ENCODE results near the gene KANTR.

KANTR gene, protein sequence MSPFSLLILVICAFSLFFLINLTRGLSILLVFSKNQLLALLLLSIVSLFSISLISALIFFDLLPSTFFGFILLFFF

GRCh38 chrX:53093748-53094581 lies at the start of gene KANTR:
Gene KANTR, plus strand, starts transcription at chrX:53094142. Its CDS starts 30,131 bp downstream, at chrX:53124273.
- DNase-seq (ENCODE audit: low spot score) = peak; percentile 94

GRCh38 chrX:53044995-53045394 lies 48.9 kb upstream of the KANTR start:
- DNase-seq (ENCODE audit: low spot score) = no peak

DNA sequence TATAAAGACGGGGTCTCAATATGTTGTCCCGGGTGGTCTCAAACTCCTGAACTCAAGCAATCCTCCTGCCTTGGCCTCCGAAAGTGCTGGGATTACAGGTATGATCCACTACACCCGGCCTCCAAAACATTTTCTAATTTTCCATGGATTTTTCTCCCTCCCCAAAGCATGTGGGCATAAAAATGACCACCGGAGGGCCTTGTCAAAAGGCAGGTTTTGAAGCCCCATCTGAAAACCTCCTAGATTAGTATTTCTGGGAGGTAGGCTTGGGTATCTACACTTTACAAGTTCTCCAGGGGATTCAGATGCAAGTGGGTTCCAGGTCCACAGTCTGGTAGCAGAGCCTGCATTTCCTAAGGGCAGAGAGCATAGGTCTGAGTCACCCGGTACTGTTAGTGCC lies 46.7 kb upstream of the KANTR start:
- peak; percentile 24 for DNase-seq (ENCODE audit: low spot score)

GRCh38 chrX:53048169-53049126 lies 45.5 kb upstream of the KANTR start, which contains the start of gene GPR173:
Gene GPR173, plus strand, starts transcription at chrX:53048789. Its CDS starts 27,833 bp downstream, at chrX:53076622.
- peak; percentile 67 for DNase-seq (ENCODE audit: low spot score)

DNA sequence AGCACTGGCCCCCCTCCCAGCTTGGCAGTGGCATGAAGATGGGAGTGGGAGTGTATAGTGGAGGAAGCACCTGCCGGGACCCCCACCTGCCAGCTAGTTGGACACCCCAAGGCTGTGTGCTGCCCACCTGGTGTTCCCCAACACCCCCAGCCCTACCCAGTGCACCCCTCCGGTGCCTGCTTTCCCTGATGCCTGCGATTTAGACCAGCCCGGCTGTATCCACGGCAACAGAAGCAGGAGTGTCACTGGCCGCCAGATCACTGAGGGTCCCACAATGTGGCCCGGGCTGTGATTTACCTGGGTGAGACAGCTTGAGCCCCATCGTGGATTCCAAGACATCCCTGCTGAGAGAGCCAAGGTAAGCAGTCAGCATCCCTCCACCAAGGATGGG lies 44.8 kb upstream of the KANTR start:
- no peak for DNase-seq (ENCODE audit: low spot score)

- DNase-seq (ENCODE audit: low spot score) = no peak
Measured at GRCh38 chrX:53050841-53051240, 43.1 kb upstream of the KANTR start.

GRCh38 chrX:53055244-53055849 lies 38.6 kb upstream of the KANTR start:
- no peak for DNase-seq (ENCODE audit: low spot score)

DNA sequence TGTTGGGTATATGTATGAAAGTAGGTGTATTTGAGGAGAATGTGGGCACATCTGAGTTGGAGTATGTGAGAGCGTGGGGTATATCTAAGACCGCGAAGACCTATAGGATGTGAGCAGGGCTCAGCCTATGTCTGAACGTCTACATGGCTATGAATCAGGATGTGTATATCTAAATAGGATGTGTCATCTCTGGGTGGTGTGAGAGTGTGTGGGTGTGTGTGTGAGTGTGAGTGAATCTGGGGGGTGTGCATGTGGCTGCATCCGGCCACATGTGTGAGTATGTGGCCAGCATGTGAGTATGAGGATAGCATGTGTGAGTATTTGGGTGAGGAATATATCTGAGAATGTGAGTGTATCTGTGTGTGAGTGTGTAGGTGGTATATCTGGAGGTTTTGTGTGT lies 37.6 kb upstream of the KANTR start:
- DNase-seq (ENCODE audit: low spot score) = no peak

DNA sequence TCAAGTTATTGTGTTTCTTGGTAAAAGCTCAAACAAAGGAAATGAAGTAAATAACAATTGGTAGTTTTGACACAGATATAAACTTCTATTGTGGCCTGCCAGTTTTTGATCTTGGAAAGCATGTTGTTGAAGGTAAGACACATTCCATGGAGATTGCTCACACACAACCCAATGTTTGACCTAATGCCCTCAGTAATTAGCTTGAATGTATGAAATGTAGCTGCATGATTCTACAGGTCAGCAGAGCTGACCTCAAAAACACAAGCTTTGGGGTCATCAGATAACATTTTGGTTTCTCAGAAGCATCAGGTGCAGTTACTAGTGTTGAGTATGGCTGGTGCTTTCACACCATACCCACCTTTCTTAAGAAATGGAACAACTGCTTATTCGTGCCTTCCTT lies 28.8 kb upstream of the KANTR start:
- DNase-seq (ENCODE audit: low spot score) = no peak

DNA sequence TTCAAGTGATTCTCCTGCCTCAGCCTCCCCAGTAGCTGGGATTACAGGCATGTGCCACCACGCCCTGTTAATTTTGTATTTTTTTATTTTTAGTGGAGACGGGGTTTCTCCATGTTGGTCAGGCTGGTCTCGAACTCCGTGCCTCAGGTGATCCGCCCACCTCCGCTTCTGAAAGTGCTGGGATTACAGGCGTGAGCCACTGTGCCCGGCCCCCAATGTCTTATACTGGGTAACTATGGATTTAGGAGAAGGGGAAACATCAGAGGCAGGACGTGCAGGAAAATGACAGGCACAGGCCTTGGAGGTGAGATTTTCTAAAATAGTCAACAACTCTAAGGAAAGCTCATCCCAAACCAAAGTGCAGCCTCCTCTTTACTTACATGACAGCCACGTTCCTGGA lies 22.9 kb upstream of the KANTR start:
- no peak for DNase-seq (ENCODE audit: low spot score)

DNA sequence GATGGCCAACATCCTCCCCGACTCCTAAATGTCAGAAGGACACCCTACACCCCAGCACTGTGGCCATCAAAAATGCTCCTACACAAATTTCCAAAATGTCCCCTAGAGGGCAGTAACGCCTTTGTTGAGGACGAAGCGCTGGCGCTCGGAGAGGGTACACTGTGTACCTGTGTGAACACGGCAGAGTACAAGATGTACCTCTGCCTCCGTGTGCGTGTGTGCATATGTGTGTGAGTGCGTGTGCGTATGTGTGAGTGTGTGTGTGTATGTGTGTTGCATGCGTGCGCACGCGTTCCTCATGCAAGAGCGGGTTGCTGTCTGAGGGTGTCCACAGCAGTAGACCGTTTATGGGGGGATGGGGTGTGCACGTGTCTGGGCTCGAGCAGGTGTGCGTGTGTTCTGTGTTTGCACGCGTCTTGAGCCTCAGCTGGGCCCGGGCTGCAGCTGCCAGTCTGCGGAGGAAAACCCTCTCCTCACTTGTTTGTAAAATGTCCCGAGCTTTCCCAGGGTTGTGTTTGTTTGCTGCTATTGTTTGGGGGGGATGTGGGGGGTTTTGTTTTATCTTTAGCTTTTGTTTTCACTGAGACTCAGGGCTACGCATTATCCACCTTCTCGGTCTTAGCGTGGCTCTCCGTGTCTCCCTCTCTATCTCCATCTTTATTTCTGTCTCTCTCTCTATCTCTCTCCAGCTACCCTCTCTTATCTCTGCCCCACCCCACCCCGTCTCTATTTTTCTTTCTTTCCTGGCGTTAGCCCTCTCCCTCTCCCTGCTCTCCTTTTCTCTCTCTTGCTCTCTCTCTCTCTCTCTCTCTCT lies 22.1 kb upstream of the KANTR start:
- DNase-seq (ENCODE audit: low spot score) = peak; percentile 45

DNA sequence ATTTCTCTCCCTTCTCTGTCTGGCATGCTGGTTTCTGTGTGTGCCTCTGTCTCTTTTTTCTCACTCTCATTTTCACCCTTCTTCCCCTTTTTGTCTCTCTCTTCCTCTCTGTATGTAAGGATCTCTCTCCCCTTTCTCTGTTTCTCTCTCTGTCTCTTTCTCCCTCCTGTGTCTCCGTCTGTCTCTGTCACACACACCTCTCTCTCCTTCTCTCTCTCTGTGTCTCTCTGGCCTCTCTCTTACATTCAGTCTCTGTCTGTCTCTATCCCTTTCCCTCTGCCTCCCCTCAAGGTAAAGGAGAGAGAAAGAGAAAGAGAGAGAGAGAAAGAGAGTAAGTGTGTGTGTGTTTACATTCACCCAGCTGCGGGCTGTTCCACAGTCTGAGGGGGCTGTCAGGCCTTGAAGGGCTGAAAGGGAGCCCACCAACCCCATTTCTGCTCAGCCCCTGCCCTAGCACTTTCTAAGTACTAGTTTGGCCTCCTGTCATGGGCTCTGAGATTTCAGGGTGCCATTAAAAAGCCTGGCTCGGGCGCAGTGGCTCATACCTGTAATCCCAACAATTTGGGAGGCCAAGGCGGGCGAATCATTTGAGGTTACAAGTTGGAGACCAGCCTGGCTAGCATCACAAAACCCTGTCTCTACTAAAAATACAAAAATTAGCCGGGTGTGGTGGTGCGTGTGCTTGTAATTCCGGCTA lies 21.4 kb upstream of the KANTR start:
- DNase-seq (ENCODE audit: low spot score) = no peak

GRCh38 chrX:53073115-53073586 lies 20.8 kb upstream of the KANTR start:
- DNase-seq (ENCODE audit: low spot score) = no peak

DNA sequence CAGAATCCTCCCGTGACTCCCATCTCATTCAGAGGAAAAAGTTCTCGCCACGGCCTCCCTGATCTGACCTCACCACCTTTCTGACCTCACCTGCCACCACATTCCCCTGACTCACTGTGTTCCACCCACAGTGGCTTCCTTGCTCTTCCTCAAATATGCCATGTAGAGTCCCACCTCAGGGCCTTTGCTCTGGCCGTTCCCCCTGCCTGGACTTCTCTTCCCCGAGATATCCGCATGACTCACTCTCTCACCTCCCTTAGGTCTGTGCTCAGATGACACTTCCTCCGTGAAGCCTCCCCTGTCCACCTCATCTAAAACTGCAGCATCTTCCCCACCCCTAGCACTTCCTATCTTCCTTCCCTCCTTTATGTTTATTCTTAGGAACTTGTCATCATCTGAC lies 18.9 kb upstream of the KANTR start:
- DNase-seq (ENCODE audit: low spot score) = no peak

DNA sequence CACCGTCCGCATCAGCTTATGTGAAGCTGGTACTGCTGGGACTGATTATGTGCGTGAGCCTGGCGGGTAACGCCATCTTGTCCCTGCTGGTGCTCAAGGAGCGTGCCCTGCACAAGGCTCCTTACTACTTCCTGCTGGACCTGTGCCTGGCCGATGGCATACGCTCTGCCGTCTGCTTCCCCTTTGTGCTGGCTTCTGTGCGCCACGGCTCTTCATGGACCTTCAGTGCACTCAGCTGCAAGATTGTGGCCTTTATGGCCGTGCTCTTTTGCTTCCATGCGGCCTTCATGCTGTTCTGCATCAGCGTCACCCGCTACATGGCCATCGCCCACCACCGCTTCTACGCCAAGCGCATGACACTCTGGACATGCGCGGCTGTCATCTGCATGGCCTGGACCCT lies 17.3 kb upstream of the KANTR start:
- no peak for DNase-seq (ENCODE audit: low spot score)

GRCh38 chrX:53077207-53078197 lies 16.4 kb upstream of the KANTR start:
- DNase-seq (ENCODE audit: low spot score) = no peak

DNA sequence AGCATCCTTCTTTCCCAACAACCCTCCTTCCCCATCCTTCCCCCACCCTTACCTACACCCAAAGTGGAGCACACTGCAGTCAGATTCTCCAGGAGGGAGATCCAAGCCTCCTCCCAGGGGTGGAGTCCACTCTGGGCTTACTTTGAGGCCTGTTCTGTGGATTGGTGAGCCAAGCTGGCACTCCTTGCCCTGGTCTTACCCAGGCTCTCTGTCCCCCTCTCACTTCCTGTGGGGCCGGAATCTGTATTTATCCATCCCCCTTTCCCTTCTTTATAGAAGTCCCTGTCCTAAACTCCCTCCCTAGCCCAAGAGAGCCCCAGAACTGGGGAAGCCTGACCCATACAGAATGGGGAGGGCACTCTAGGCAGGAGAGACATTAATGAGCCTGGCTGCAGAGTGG lies 15.0 kb upstream of the KANTR start:
- DNase-seq (ENCODE audit: low spot score) = no peak

GRCh38 chrX:53080628-53081580 lies 13.0 kb upstream of the KANTR start:
- no peak for DNase-seq (ENCODE audit: low spot score)
